GM10847 (cell line): Measurements from ENCODE around the gene SIPA1L3.

Experiments used
- POLR2A ChIP-seq: IDR thresholded peaks from 2 replicates; pipeline ENCODE4 v1.6.1; 2011; ENCODE audit not compliant: insufficient read length; ENCODE audit errors: extremely low read depth

The SIPA1L3 gene

DNA sequence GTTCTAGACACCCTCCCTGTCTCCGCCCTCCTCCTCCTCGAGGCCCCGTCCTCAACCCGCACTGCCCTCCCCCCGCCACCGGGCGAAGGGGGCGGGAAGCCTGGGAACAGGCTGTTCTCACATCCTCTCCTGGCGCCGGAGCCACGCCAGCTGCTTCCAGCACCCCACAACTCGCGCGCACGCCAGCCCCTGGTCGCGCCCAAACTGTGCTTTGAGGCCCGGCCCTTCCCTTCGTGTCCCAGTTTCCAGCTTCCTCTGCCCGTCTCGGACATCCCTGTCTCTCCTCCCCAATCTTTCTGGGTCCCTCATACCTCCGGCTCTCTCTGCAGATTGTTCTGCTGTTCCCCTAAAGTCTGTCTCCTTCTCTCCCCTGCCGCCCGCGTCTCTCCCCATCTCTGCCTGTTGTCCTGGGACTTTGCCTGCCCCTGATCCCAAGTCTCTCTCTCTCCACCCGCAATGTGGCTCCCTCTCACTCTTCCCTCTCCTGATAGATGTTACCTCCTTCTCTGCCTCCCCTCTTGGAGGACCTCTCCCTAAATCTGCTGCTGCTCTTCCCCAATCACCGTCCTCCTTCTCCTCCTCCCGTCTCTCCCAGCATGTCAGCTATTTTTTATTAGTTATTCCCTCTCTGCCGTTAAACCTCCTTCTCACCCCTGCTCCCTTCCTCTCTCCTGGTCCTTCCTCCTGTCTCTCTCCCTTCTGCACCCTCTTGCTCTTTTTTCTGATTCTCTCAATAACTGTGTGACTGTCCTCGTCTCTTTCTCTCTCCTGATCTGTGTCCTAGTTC, 302.9 kb downstream of the SIPA1L3 start:
- no peak for TF ChIP-seq POLR2A

DNA sequence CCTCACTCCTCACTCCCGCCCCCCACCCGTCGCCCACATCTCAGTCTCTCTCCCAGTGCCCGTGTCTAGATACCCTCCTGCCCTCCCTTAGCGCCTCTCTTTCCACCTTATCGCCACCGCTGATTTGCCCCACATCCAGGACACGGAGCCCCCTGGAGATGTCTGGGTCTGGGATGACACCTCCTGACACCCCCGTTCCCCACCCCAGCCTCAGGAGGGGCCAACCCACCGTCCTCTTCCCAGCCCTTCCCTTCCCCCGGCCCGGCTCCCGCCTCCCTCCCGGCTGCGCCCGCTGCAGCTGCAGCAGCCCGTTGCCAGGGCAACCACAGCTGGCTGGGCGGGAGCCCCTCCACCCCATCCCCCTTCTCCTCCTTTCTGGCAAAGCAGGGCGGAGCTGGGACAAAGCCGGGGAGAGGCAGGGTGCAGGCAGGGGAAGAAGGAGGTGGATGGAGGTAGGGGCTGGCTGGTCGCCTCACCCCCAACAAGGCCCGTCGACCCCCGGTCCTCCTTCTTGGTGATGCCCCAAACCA, 303.5 kb downstream of the SIPA1L3 start:
- TF ChIP-seq POLR2A, result no peak

DNA sequence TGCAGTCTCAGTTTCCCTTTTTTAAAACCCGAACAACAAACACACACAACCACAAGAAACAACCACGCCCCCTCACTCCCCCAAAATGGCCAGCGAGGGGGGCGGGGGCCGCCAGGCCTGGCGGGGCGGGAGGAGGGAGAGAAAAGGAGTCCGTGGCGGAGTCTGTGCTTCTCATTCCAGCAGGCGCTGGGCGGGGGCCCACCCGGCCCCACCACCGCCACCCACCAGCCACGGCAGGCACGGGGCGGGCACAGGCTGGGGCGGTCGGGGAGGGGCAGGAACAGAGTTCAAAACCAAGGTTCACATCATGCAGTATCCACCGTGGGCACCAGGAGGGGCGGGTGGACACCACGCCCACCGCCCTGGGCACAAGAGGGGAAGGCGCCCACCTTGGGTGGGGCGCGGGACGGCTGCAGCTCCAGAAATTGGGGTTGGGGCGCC, 304.2 kb downstream of the SIPA1L3 start:
- TF ChIP-seq POLR2A, result no peak

DNA sequence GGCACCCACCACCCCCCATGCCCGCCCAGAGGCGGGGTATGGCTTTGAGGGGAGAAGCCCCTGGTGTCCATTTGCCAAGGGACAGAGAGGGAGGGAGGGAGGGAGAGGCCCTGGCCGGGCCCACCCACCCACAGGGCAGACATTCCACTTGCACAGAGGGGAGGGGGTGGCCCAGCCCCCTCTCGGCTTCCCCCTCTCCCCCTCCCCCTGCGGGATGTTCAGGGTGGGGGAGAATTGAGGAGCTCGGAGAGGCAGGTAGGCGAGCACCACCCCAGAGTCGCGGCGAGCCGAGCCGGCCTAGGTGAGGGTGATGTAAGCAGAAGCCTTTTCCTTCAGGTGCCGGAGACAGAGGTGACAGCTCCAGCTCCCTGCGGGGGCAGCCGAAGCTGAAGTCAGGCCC, 304.8 kb downstream of the SIPA1L3 start:
- TF ChIP-seq POLR2A, result no peak

DNA sequence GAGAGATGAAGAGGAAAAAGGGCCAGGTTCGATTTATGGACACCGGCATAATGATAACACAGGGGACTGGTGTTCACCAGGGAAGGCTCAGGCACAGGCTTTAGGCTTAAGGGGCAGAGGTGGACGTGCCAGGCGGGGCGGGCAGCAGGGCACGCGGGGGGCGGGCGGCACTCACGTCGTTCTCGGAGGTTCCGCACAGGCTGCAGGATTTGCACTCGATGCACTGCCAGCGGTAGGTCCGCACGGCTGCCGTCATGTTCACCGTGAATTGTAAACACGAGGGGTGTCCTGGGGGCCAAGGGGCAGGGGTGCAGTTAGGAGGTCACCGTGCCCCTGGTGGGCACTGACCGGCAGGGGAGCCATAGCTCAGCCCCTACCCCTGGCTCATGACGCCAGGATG, 306.5 kb downstream of the SIPA1L3 start:
- TF ChIP-seq POLR2A, result no peak

DNA sequence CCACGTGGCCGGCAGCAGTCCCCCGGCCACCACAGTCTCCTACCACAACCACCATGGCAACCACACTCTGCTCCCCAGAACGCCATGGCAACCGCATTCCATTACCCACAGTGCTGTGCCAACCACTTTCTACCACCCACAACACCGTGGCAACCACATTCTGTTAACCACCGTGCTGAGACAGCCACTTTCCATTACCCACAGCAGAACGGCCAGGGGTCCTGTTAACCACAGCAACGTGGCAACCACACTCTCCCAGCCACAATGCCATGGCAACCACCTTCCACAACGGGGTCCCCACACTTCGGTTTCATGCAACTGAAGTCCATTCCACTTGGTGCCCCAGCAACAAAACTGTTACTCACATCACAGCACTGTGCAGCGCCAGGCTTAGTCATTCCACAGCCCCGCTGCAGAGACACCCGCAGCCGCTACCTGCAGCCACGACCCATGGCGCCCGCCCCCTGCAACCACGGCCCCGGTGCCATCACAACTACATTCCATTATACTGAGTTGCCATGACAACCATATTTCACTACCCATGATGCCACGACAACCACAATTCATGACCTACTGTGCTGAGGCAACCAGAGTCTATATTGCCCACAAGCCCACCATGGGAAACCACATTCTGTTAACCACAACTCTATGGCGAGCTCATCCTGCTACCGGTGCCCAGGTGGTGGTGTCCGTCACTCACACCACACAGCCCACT, 307.1 kb downstream of the SIPA1L3 start:
- no peak for TF ChIP-seq POLR2A

DNA sequence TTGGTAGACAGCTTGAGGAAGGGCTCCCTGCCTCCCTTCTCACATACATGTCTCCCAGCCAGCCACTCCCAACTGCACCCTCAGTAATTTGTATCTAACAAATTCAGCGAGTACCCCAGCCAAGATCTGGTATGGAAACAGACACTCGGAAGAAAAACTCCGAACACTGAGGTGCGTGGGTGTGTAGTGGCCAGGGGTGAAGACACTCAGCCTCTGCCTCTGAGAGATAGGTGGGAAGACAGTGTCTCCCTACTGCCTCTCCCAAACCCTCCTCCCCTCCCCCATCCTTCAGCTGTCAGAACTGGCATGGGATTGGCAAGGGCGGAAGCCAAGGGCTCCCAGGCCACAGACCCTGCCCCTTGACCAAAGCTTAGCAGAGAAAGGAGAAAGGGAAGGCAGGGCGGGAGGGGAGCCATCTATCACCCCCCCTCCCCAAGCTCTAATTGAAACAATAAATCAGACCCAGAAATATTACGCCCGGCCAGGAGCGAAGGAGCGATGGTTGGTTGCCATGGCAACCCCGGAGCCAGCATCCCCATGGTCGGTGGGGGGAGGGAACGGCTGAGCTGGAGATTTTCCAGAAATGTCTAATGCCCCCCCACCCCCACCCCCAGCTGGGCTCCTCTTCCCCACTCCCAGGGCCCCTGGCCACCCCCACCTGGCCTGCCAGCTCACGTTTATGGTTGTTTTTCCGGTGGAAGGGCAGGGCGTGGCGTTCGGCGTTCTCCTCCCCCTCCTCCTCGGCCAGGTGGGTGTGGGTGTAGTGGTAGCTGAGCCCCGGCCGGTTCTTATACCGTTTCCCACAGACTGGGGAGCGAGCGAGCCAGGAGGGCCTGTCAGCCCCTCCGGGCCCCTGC, 310.0 kb downstream of the SIPA1L3 start:
- no peak for TF ChIP-seq POLR2A

DNA sequence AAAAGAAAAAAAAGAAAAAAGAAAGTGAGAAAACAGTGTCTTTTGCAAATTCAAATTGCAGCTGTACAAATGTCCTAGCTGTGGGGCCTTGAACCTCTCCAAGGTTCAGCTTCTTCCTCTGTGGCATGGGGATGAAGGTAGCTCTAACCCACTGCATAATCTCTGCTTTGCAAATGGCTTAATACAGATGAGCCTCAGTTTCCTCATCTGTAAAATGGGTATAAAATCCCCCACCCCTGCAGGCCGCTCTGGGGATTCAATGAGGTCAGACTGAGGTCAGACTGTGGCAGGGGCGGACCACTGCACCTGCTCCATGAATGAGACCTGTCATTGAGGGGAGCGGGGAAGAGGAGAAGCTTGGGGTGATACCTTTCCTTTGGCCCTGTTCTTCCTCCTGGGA, 311.2 kb downstream of the SIPA1L3 start:
- no peak for TF ChIP-seq POLR2A

DNA sequence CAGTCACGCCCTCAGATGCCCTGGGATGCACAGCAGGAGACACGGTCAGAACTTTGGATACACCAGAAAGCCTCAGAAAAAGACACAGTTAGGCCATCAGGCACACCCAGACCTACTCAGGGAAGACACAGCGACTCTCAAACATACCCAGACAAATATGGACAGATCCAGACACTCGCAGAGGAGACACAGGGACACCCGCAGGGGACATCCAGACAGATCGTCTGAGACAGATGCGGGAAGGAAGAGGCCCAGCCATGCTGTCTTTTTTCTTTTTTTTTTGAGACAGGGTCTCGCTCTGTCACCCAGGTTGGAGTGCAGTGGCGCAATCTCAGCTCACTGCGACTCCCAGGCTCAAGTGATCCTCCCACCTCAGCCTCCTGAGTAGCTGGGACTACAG, 312.2 kb downstream of the SIPA1L3 start:
- TF ChIP-seq POLR2A, result no peak

DNA sequence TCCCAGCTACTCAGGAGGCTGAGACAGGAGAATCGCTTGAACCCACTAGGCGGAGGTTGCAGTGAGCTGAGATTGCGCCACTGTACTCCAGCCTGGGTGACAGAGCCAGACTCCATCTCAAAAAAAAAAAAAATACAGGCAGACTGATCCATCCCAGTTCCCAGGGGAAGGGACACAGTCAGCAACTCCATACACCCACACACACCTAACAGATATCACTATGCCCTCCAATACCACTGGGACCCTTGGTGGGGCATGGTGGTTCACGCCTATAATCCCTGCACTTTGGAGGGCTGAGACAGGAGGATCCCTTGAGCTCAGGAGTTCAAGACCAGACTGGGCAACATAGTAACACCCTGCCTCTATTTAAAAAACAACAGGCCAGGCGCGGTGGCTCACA, 314.4 kb downstream of the SIPA1L3 start:
- no peak for TF ChIP-seq POLR2A

DNA sequence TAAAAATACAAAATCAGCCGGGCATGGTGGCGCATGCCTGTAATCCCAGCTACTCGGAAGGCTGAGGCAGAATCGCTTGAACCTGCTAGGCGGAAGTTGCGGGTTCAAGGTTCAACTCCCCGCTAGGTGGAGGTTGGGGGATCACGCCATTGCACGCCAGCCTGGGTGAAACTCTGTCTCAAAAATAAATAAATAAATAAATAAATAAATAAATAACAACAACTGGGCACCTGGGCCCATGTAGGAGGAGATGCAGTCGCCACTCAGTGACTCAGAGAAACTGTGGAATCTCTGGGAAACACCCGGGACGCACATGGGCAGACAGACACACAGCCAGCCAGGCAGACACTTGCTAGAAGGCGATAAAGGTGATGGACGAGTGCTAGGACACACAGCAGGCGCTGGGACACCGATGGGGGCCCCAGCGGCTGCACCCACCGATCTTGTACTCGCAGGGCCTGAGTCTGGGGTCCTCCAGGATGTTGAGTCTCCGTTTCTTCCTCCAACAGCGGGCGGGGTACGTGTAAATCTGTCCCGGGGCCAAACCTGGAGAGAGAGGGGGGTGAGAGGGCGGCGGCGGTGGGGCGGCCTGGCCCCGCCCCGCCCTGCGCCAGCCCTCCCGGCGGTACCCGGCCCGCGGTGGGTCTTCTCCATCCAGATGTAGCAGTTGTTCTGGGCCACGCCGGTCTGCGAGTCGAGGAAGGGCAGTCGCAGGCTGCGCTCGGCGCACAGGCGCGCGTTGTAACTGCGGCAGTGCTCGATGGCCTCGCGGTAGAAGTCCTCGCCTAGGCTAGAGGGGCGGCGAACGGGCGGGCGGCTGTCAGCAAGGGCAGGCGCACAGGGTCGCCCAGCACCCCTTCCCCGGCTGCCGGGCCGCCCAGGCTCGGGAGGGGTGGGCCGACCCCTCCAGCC, 315.2 kb downstream of the SIPA1L3 start:
- no peak for TF ChIP-seq POLR2A

DNA sequence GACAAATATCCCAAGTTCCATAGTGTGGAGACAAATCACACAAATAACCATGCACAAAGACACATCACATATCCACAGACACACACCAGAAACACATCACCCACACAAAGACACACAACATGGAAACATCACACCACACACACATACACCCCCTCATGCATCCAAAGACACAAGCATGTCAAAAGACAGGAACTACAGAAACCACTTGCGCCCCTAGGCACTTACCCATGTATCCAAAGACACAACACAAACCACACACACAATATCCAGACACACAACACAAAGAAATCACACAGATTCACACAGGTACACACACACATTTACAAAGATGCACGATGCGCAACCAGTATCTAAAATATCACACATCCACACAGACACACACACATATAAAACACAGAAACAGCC, 316.1 kb downstream of the SIPA1L3 start:
- no peak for TF ChIP-seq POLR2A

DNA sequence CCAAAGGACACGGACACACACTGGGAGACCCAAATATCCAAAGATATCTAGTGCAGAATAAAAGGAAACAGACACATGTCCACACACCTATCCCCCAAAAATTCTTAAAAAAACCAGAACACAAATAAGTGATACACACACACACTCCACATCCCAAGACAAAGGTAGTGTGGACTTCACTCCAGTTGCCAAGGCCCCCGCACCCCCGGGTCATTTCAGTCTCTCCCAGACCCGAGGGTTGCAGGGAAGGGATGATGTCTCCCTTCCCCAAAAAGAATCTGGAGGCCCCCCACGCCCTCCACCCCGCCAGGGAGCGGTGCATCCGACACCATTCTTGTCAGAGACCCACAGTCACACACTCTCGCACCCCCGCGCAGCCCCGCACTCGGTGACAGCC, 316.6 kb downstream of the SIPA1L3 start:
- TF ChIP-seq POLR2A, result no peak
